ENCODE data around the gene SEMA3C. TPM values are rescaled to one million over a fixed set of nuclear protein-coding genes. Genes with fewer than 3 reads are reported as not detected.

Gene SEMA3C
- total RNA-seq, 2 donors from 2014 or later = 89.2 to 184 TPM

GRCh38 chr7:80924090-80924489 is 5.2 kb upstream of the SEMA3C start:
- no peak for TF ChIP-seq CTCF (IDR thresholded peaks at IDR 0.05)
- Histone ChIP-seq H3K27me3 (replicated peaks; ENCODE audit: insufficient read depth) (no peaks in the 10 kb centered on the region), H3K27ac (no peak overlapping the region), H3K36me3 (no peaks in the 10 kb centered on the region), H3K9me3 (no peaks in the 10 kb centered on the region), H3K4me3 (no peak overlapping the region), H3K4me1 (ENCODE audit: control insufficient read depth in 1 of 2, low read depth in 2 of 2) (peaks cover 0 to 4% of the 10 kb centered on the region in 2 donors)
- ATAC-seq (ENCODE audit: insufficient number of reproducible peaks, low FRiP score, low read depth) (no peak), DNase-seq (ENCODE audit: low spot score) (no peak)

GRCh38 chr7:80923211-80923612 is 4.4 kb upstream of the SEMA3C start:
- TF ChIP-seq CTCF (IDR thresholded peaks at IDR 0.05) = no peak
- no peak for ATAC-seq (ENCODE audit: insufficient number of reproducible peaks, low FRiP score, low read depth)
- H3K4me1 ChIP-seq (ENCODE audit: control insufficient read depth in 1 of 2, low read depth in 2 of 2) = peaks cover 0 to 4% of the 10 kb centered on the region in 2 donors

GRCh38 chr7:80922253-80923049 is 3.6 kb upstream of the SEMA3C start:
- Histone ChIP-seq H3K4me3 (no peak overlapping the region), H3K9me3 (no peaks in the 10 kb centered on the region), H3K27ac (no peak overlapping the region), H3K36me3 (no peaks in the 10 kb centered on the region), H3K27me3 (replicated peaks; ENCODE audit: insufficient read depth) (no peaks in the 10 kb centered on the region), H3K4me1 (ENCODE audit: control insufficient read depth in 1 of 2, low read depth in 2 of 2) (peaks cover 4 to 6% of the 10 kb centered on the region in 2 donors)
- TF ChIP-seq CTCF (IDR thresholded peaks at IDR 0.05) = no peak
- ATAC-seq (ENCODE audit: insufficient number of reproducible peaks, low FRiP score, low read depth) (no peak), DNase-seq (ENCODE audit: low spot score) (no peak)

More at GRCh38 chr7:80923211-80923612, 4.4 kb upstream of the SEMA3C start:
- no peaks in the 10 kb centered on the region for H3K9me3 ChIP-seq
- no peaks in the 10 kb centered on the region for H3K36me3 ChIP-seq
- H3K4me3 ChIP-seq = no peak overlapping the region
- no peaks in the 10 kb centered on the region for H3K27me3 ChIP-seq (replicated peaks; ENCODE audit: insufficient read depth)
- DNase-seq (ENCODE audit: low spot score) = no peak
- H3K27ac ChIP-seq = no peak overlapping the region

GRCh38 chr7:80921130-80921529 is 2.3 kb upstream of the SEMA3C start:
- no peak overlapping the region for H3K27ac ChIP-seq
- H3K36me3 ChIP-seq = no peaks in the 10 kb centered on the region
- no peaks in the 10 kb centered on the region for H3K9me3 ChIP-seq
- ATAC-seq (ENCODE audit: insufficient number of reproducible peaks, low FRiP score, low read depth) = no peak
- DNase-seq (ENCODE audit: low spot score) = no peak
- TF ChIP-seq CTCF (IDR thresholded peaks at IDR 0.05) = no peak
- H3K27me3 ChIP-seq (replicated peaks; ENCODE audit: insufficient read depth) = no peaks in the 10 kb centered on the region
- H3K4me1 ChIP-seq (ENCODE audit: control insufficient read depth in 1 of 2, low read depth in 2 of 2) = peaks cover 4 to 9% of the 10 kb centered on the region in 2 donors
- no peak overlapping the region for H3K4me3 ChIP-seq

- H3K27ac ChIP-seq = peak overlapping the region; percentile 67 to 72
- no peaks in the 10 kb centered on the region for H3K27me3 ChIP-seq (replicated peaks; ENCODE audit: insufficient read depth)
- no peaks in the 10 kb centered on the region for H3K36me3 ChIP-seq
- H3K4me1 ChIP-seq (ENCODE audit: control insufficient read depth in 1 of 2, low read depth in 2 of 2) = peaks cover 4 to 9% of the 10 kb centered on the region in 2 donors
- ATAC-seq (ENCODE audit: insufficient number of reproducible peaks, low FRiP score, low read depth) = no peak
- no peak for TF ChIP-seq CTCF (IDR thresholded peaks at IDR 0.05)
- no peak for DNase-seq (ENCODE audit: low spot score)
- H3K4me3 ChIP-seq = peak overlapping the region; percentile 91
- H3K9me3 ChIP-seq = no peaks in the 10 kb centered on the region
Measured at GRCh38 chr7:80918399-80918798, 452 bp downstream of the SEMA3C start.

All from thoracic aorta (tissue), 2 donors.